Kidney tubule cell (primary cell): ENCODE data around the gene TMEM219.
A peak's percentile ranks its signal among the peaks of the same experiment; 100 is the strongest.

ENCODE experiments used
- DNase-seq: peaks from one replicate; pipeline ENCODE4 v3.0.0-alpha.2; 2018; ENCODE audit warnings: low spot score

TMEM219 gene

GRCh38 chr16:29982560-29983419, 20.9 kb downstream of the TMEM219 start:
- DNase-seq, result no peak

DNA sequence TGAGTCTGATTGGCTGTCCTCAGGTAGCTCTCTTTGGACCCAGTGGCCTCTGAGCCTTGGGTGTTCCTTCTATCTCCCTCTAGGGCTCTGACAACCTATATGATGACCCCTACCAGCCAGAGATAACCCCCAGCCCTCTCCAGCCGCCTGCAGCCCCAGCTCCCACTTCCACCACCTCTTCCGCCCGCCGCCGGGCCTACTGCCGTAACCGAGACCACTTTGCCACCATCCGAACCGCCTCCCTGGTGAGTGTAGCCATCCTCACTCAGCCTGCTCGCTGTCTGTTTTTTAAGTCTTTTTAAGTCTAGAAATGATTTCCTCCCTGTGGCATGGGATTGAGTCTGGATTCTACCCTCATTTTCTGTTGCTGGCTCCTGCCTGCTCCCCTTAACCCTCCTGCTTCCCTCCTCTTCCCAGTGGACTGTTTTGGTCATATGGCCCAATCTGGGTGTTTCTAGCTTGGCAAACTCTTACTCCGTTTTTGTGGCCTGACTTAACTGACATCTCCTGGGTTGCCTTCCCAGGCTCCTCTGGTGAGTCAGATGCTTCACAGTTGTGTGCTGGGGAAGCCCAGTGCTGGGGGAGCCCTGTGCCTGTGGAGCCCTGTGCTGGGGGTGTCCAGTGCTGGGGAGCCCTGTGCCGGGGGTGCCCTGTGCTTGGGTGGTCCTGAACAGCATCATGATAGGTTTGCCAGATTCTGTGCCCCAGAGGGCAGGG, 21.7 kb downstream of the TMEM219 start:
- DNase-seq, result no peak

- DNase-seq, result no peak
Observed at GRCh38 chr16:29984137-29984763, 22.4 kb downstream of the TMEM219 start.

DNA sequence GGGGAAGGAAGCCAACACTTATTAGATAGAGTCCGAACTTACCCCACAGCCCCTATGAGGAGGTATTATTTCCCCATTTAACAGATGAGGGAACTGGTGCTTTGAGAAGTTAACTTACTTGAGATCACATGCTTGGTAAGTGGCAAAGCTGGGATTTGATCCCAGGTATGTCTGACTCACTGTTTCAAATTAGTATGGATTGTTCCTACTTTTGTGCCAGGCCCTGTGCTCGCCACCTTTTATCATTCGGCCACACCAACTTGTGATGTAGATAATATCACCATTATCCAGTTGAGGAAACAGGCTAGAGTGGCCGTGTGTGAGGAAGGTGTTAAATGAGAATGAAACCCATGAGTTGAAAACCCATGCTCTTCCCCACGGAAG, 22.9 kb downstream of the TMEM219 start:
- DNase-seq, result no peak

- no peak for DNase-seq
Observed at GRCh38 chr16:29985271-29985811, 23.5 kb downstream of the TMEM219 start.

- DNase-seq, result no peak
Observed at GRCh38 chr16:29986231-29986630, 24.4 kb downstream of the TMEM219 start.

DNA sequence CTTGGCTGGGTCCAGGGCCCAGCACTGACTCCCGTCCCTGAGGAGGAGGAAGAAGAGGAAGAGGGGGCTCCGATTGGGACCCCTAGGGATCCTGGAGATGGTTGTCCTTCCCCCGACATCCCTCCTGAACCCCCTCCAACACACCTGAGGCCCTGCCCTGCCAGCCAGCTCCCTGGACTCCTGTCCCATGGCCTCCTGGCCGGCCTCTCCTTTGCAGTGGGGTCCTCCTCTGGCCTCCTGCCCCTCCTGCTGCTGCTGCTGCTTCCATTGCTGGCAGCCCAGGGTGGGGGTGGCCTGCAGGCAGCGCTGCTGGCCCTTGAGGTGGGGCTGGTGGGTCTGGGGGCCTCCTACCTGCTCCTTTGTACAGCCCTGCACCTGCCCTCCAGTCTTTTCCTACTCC, 25.1 kb downstream of the TMEM219 start:
- DNase-seq, result no peak

GRCh38 chr16:29987371-29988085, 25.6 kb downstream of the TMEM219 start:
- no peak for DNase-seq

DNA sequence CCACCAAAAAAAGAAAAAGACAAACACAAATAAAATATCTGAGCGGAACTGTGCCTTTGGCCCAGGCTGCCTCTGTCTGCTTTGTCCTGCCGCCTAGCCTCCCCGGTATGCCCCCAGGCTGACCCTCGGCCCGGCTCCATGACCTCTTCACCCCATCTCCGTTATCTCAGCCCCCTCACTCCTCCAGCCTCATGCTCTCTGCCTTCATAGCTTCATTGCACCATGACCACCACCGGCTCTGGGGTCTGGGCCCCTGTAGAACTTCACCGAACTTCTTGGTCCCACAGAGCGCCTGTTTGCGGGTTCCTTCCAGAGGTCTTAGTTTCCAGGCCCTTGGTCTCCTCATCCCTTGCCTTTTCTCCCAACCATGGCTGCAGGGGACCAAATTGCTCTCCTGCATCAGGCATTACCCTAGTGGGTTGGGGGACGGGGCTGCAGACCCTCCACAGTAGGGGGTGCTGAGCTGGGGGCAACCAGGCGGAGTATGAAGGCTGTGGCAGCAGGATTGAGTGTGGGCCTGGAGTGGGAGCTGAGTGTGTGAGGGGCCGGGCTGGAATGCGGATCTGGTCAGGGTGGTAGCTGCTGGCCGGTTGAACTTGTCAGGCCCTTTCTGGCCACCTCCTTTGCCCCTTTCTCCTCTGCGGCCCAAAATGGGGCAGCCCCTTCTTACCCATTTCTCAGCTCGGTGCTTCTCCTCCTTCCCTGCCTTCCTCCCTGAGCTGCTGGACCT, 26.6 kb downstream of the TMEM219 start:
- DNase-seq, result no peak

DNA sequence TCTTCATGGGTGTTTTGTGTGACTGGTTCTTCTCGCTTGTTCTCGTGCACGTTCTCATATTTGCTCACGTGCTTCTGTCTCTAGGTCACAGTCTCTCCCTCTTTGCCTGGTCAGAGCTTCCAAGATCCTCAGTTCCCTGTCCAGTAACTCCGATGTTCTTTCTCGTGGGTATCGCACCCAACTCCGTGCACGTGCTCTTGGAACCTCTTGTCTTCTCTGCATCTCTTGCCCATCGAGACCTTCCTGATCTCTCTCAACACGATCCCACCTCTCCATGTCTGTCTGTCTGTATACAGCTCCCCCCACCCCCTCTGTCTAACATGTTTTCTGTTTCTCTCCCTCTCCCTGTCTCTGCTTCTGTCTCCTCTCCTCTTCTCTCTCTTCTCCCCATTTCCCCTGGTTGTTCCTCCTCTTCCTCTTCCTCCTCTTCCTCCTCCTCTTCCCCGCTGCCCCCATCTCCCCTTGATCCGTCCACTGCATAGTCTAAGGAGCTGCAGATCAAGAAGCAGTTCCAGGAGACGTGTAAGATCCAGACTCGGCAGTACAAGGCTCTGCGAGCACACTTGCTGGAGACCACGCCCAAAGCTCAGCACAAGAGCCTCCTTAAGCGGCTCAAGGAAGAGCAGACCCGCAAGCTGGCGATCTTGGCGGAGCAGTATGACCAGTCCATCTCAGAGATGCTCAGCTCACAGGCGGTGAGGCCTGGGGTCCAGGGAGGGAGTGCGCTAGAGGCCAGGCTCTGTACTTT, 27.4 kb downstream of the TMEM219 start:
- no peak for DNase-seq

DNA sequence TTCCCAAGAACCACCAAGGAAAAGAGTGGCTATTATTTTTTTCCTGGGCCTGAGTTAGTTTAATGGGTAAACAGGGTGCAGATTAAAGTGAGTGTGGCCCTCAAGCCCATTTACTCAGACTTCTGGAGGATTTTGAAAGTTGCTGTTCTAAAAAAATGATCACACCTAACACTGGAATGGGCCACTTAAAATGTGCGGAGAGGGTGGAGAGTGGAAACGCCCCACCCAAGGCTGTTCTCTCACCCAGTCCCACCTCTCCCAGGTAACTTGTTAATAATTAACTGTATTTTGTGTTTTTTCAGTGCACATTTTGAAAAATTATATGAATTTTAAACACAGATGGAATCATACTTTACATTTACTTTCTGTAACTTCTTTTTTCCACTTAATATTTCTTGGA, 28.2 kb downstream of the TMEM219 start:
- no peak for DNase-seq

- no peak for DNase-seq
Observed at GRCh38 chr16:29990883-29991570, 29.1 kb downstream of the TMEM219 start.

DNA sequence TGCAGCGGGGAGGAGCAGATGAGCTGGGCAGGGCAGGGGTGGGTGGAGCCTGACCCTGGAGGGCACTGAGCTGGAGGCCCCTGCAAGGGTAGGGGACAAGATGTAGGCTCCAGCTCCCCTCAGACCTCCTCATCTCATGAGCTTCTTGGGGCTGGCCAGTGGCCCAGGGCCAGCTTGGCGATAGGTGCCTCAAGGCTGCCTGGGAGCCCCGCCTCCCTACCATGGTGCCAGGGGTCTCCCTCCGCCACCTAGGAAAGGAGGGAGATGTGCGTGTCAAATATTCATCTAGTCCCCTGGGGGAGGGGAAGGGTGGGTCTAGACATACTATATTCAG, 29.7 kb downstream of the TMEM219 start:
- no peak for DNase-seq

DNA sequence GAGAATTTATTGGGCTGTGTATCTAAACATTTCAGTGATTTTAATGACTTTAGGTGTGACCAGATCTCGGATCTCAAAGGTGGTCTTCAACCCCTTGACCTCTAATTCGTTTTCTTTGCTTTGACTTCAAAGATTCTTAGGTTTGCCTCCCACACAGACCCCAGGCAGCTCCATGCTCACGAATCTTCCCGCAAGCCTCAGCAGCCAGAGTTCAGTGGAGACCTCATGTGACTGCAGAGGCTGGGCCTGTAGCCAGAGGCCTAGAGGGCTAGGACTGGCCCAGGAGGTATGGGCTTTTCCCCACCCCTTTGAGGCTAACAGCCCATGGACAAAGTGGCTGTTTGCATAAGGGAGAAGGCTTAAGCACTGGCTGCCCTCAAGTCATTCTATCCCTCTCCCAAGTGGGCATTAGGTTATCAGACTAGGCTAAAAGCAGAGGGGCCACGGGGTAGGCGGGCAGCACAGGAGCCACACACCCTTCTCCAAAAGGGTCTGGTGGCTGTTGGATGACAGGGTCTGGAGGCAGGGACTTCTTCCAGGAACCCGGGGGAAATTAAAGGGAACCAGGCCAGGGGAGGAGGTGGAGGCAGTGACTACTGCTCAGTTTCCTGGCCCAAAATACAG, 30.6 kb downstream of the TMEM219 start:
- no peak for DNase-seq

DNA sequence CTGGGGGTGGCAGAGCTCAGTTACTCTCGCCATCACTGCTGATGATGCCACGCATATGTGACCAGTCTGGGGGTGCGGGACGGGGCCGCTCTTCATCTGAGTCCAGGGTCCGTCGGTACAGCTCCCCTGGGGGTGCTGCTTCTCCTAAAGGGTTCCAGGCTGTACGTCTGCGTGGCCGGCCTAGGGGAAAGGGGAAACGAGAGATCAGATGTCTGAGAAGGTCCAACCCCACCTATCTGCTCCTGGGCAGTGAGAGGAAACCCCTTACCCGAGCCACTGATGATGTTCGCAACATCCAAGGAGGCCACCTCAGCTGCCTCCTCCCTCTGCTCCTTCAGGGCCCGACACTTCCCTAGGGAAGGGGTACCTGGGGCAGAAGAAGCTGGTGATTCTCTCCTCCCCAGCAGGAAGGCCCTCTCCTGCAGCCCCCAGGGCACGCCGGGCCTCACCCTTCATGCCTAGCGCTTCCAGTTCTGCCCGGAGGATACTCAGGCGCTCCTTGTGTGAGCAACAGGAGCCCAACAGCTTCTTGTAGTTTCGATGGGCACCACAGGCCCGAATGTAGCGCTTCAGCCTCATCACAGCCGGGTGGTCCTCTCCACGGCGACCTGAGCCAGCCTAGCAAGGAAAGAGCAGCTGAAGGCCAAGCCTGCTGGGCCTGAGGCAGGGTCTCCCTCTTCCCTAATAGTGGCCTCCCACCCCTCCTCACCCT, 31.5 kb downstream of the TMEM219 start:
- no peak for DNase-seq

GRCh38 chr16:29993903-29994599, 32.2 kb downstream of the TMEM219 start:
- DNase-seq, result no peak

GRCh38 chr16:29994600-29995323, 32.9 kb downstream of the TMEM219 start:
- DNase-seq, result peak; percentile 69
